ENCODE measurements around the gene INPP4B.
A peak's percentile ranks its signal among the peaks of the same experiment; 100 is the strongest.
"Not testable (repeated sequence)": the region's sequence is repeated elsewhere in the genome, so short reads cannot be mapped to it uniquely, and the experiment has no call there.

The INPP4B gene

DNA sequence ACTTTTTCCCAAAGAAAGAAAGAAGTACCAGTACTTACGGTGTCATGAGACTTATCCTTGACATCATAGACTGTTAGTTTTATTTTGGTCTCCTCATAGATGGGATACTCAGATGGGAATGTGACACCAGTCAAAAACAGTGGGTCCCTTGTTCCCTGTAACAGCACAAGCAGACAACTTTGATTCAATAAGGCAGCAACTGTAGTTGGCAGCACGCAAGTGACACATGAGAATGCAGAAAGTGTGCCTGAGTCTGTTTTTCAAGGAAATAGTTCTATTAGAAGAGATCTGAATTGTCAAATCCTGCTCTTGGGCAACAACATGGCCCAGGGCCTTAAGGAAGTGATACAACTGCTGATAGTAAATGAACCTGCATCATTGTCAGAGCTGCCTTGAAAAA lies 443.2 kb downstream of the INPP4B start:
- Histone ChIP-seq H3K27me3 (ENCODE audit: insufficient read depth, low read length) (no peaks in the 10 kb centered on the region), H3K9ac (ENCODE audit: low read length) (no peak overlapping the region), H2BK12ac (ENCODE audit: low read length) (no peak overlapping the region), H3K36me3 (ENCODE audit: control insufficient read depth in 1 of 2, insufficient read depth in 2 of 2, low read length in 2 of 2) (no peaks in the 10 kb centered on the region), H3K23ac (ENCODE audit: low read length) (no peak overlapping the region), H3K4me2 (ENCODE audit: low read length) (no peak overlapping the region), H4K91ac (ENCODE audit: low read depth, low read length) (no peak overlapping the region), H3K9me3 (ENCODE audit: insufficient read depth, low read depth, low read length) (no peaks in the 10 kb centered on the region), H4K12ac (ENCODE audit: low read depth, low read length) (no peak overlapping the region), H4K8ac (ENCODE audit: low read depth, low read length) (peak overlapping the region; percentile 2), H2AFZ (ENCODE audit: insufficient read depth, low read length, poor library complexity) (no peak overlapping the region), H3K79me2 (ENCODE audit: control insufficient read depth, insufficient read depth, low read length, poor library complexity) (no peaks in the 10 kb centered on the region), H3K4me1 (ENCODE audit: control insufficient read depth in 1 of 2, insufficient read depth in 2 of 2, low read length in 2 of 2) (peaks cover 12 to 17% of the 10 kb centered on the region in 2 experiments), H2BK120ac (ENCODE audit: insufficient read depth, low read length, poor library complexity) (no peak overlapping the region), H2AK5ac (ENCODE audit: low read length) (no peak overlapping the region), H3K14ac (ENCODE audit: low read length) (no peak overlapping the region), H2BK5ac (ENCODE audit: low read depth, low read length, poor library complexity) (no peak overlapping the region), H3K79me1 (ENCODE audit: low read length) (peaks cover 19% of the 10 kb centered on the region), H3K4me3 (ENCODE audit: low read depth, low read length) (no peak overlapping the region), H3K27ac (ENCODE audit: low read depth, low read length) (no peak overlapping the region), H3K4ac (ENCODE audit: low read depth, low read length) (no peak overlapping the region), H3K18ac (ENCODE audit: low read length) (no peak overlapping the region)
- no CpG with 5 or more reads among the region's 2 CpGs for WGBS (ENCODE audit: extremely low coverage, insufficient coverage, insufficient read length)
- DNase-seq = peak; percentile 56 to 69

DNA sequence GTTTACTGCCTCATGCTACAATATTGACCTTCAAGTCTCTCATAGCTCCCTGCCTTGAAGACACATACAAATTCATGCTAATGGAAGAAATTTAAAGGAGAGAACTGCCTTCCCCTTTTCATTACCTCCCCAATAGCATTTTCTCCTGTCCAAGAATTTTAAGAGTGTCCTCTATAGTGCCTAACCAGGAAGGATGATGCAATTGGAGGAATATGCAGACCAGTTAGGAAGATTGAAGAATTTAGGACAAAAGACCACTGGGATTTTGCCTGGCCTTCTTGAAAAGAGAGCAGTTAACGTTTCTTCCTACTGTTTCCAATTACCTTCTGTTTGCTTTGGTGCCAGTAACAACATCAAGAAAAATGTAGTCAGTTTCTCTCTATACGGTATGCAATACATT lies 443.9 kb downstream of the INPP4B start:
- H2AK5ac ChIP-seq (ENCODE audit: low read length) = peak overlapping the region; percentile 79
- no CpG with 5 or more reads among the region's 2 CpGs for WGBS (ENCODE audit: extremely low coverage, insufficient coverage, insufficient read length)
- H4K8ac ChIP-seq (ENCODE audit: low read depth, low read length) = no peak overlapping the region
- no peaks in the 10 kb centered on the region for H3K36me3 ChIP-seq (ENCODE audit: control insufficient read depth in 1 of 2, insufficient read depth in 2 of 2, low read length in 2 of 2)
- no peak overlapping the region for H3K4me3 ChIP-seq (ENCODE audit: low read depth, low read length)
- peaks cover 10 to 15% of the 10 kb centered on the region in 2 experiments for H3K4me1 ChIP-seq (ENCODE audit: control insufficient read depth in 1 of 2, insufficient read depth in 2 of 2, low read length in 2 of 2)
- H3K79me1 ChIP-seq (ENCODE audit: low read length) = peaks cover 16% of the 10 kb centered on the region
- no peaks in the 10 kb centered on the region for H3K79me2 ChIP-seq (ENCODE audit: control insufficient read depth, insufficient read depth, low read length, poor library complexity)
- H3K27me3 ChIP-seq (ENCODE audit: insufficient read depth, low read length) = no peaks in the 10 kb centered on the region
- no peaks in the 10 kb centered on the region for H3K9me3 ChIP-seq (ENCODE audit: insufficient read depth, low read depth, low read length)
- H2AFZ ChIP-seq (ENCODE audit: insufficient read depth, low read length, poor library complexity) = no peak overlapping the region
- peak overlapping the region; percentile 72 for H2BK120ac ChIP-seq (ENCODE audit: insufficient read depth, low read length, poor library complexity)
- no peak overlapping the region for H3K4me2 ChIP-seq (ENCODE audit: low read length)
- peak overlapping the region; percentile 37 for H4K91ac ChIP-seq (ENCODE audit: low read depth, low read length)
- no peak for DNase-seq
- H3K23ac ChIP-seq (ENCODE audit: low read length) = no peak overlapping the region
- H2BK5ac ChIP-seq (ENCODE audit: low read depth, low read length, poor library complexity) = no peak overlapping the region
- H4K12ac ChIP-seq (ENCODE audit: low read depth, low read length) = no peak overlapping the region
- peak overlapping the region; percentile 66 for H3K14ac ChIP-seq (ENCODE audit: low read length)
- no peak overlapping the region for H3K4ac ChIP-seq (ENCODE audit: low read depth, low read length)
- H2BK12ac ChIP-seq (ENCODE audit: low read length) = peak overlapping the region; percentile 87
- peak overlapping the region; percentile 41 for H3K27ac ChIP-seq (ENCODE audit: low read depth, low read length)
- no peak overlapping the region for H3K18ac ChIP-seq (ENCODE audit: low read length)
- H3K9ac ChIP-seq (ENCODE audit: low read length) = no peak overlapping the region

DNA sequence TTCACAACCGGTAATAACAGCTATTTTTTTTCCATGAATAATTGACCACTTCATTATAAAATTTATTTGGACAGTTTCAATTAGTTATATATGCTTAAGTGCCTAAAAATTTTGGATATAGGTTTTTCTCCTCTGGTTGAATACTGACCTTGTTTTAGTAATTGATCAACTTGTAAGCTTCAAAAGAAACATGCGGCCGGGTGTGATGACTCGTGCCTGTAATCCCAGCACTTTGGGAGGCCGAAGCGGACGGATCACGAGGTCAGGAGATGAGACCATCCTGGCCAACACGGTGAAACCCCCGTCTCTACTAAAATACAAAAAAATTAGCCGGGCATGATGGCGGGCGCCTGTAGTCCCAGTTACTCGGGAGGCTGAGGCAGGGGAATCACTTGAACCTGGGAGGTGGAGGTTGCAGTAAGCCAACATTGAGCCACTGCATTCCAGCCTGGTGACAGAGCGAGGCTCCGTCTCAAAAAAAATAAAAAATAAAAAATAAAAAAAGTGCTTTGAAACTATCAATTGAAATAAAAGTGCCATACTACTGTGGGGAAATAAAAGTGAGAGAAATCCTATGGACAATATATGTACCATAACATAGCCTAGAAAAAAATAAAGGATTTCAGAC lies 448.6 kb downstream of the INPP4B start:
- not testable (repeated sequence) for H2BK5ac ChIP-seq (ENCODE audit: low read depth, low read length, poor library complexity); H3K27me3 ChIP-seq (ENCODE audit: insufficient read depth, low read length); H2BK12ac ChIP-seq (ENCODE audit: low read length); H3K4me1 ChIP-seq (ENCODE audit: control insufficient read depth in 1 of 2, insufficient read depth in 2 of 2, low read length in 2 of 2); H4K8ac ChIP-seq (ENCODE audit: low read depth, low read length); H3K79me1 ChIP-seq (ENCODE audit: low read length); H2AK5ac ChIP-seq (ENCODE audit: low read length); H2AFZ ChIP-seq (ENCODE audit: insufficient read depth, low read length, poor library complexity); H3K27ac ChIP-seq (ENCODE audit: low read depth, low read length); H4K12ac ChIP-seq (ENCODE audit: low read depth, low read length); H3K79me2 ChIP-seq (ENCODE audit: control insufficient read depth, insufficient read depth, low read length, poor library complexity); H3K9ac ChIP-seq (ENCODE audit: low read length); H3K18ac ChIP-seq (ENCODE audit: low read length); H3K4me3 ChIP-seq (ENCODE audit: low read depth, low read length); H3K23ac ChIP-seq (ENCODE audit: low read length); DNase-seq; H3K4ac ChIP-seq (ENCODE audit: low read depth, low read length); H3K9me3 ChIP-seq (ENCODE audit: insufficient read depth, low read depth, low read length); H3K36me3 ChIP-seq (ENCODE audit: control insufficient read depth in 1 of 2, insufficient read depth in 2 of 2, low read length in 2 of 2); H3K14ac ChIP-seq (ENCODE audit: low read length); H2BK120ac ChIP-seq (ENCODE audit: insufficient read depth, low read length, poor library complexity); H4K91ac ChIP-seq (ENCODE audit: low read depth, low read length); H3K4me2 ChIP-seq (ENCODE audit: low read length)
- WGBS (ENCODE audit: extremely low coverage, insufficient coverage, insufficient read length) = no CpG with 5 or more reads among the region's 16 CpGs

DNA sequence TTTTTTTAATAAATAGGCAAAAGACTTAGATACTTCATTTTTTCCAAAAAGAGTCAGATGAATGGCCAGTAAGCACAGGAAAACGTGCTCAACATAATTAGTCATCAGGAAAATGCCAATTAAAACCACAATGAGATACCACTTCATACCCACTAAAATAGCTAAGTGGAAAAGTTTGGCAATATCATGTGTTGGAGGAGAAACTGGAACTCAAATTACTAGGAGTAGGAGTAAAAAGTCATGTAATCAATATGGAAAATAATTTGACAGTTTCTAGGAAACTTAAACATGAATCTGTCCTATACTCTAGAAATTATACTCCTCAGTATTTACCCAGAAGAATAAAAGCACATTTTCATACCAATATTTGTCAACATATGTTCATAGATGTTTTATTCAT lies 449.8 kb downstream of the INPP4B start:
- Histone ChIP-seq H3K23ac (ENCODE audit: low read length) (no peak overlapping the region), H3K79me1 (ENCODE audit: low read length) (no peaks in the 10 kb centered on the region), H3K18ac (ENCODE audit: low read length) (no peak overlapping the region), H3K4ac (ENCODE audit: low read depth, low read length) (no peak overlapping the region), H3K79me2 (ENCODE audit: control insufficient read depth, insufficient read depth, low read length, poor library complexity) (no peaks in the 10 kb centered on the region), H3K4me1 (ENCODE audit: control insufficient read depth in 1 of 2, insufficient read depth in 2 of 2, low read length in 2 of 2) (no peaks in the 10 kb centered on the region), H3K14ac (ENCODE audit: low read length) (no peak overlapping the region), H3K9me3 (ENCODE audit: insufficient read depth, low read depth, low read length) (no peaks in the 10 kb centered on the region), H2BK5ac (ENCODE audit: low read depth, low read length, poor library complexity) (no peak overlapping the region), H4K91ac (ENCODE audit: low read depth, low read length) (no peak overlapping the region), H2AK5ac (ENCODE audit: low read length) (no peak overlapping the region), H3K4me2 (ENCODE audit: low read length) (no peak overlapping the region), H4K8ac (ENCODE audit: low read depth, low read length) (no peak overlapping the region), H3K27me3 (ENCODE audit: insufficient read depth, low read length) (no peaks in the 10 kb centered on the region), H3K9ac (ENCODE audit: low read length) (no peak overlapping the region), H3K36me3 (ENCODE audit: control insufficient read depth in 1 of 2, insufficient read depth in 2 of 2, low read length in 2 of 2) (no peaks in the 10 kb centered on the region), H2BK120ac (ENCODE audit: insufficient read depth, low read length, poor library complexity) (no peak overlapping the region), H2BK12ac (ENCODE audit: low read length) (no peak overlapping the region), H4K12ac (ENCODE audit: low read depth, low read length) (no peak overlapping the region), H2AFZ (ENCODE audit: insufficient read depth, low read length, poor library complexity) (no peak overlapping the region), H3K27ac (ENCODE audit: low read depth, low read length) (no peak overlapping the region), H3K4me3 (ENCODE audit: low read depth, low read length) (no peak overlapping the region)
- no CpG with 5 or more reads among the region's 1 CpG for WGBS (ENCODE audit: extremely low coverage, insufficient coverage, insufficient read length)
- DNase-seq = no peak
